GM12801 (cell line): ENCODE measurements around the gene FERD3L.

Experiments used
- CTCF ChIP-seq: IDR thresholded peaks from one replicate; pipeline ENCODE4 v1.5.1; 2011; ENCODE audit warnings: control low read depth; ENCODE audit not compliant: insufficient read length; ENCODE audit errors: extremely low read depth

The FERD3L gene

GRCh38 chr7:19101909-19102308 lies 43.3 kb downstream of the FERD3L start:
- no peak for TF ChIP-seq CTCF

GRCh38 chr7:19101472-19101871 lies 43.7 kb downstream of the FERD3L start:
- no peak for TF ChIP-seq CTCF

GRCh38 chr7:19099924-19100323 lies 45.3 kb downstream of the FERD3L start:
- TF ChIP-seq CTCF, result no peak

GRCh38 chr7:19099194-19099593 lies 46.0 kb downstream of the FERD3L start:
- TF ChIP-seq CTCF, result no peak

GRCh38 chr7:19098510-19098909 lies 46.7 kb downstream of the FERD3L start:
- no peak for TF ChIP-seq CTCF

- no peak for TF ChIP-seq CTCF
Observed at GRCh38 chr7:19097165-19098055, 47.8 kb downstream of the FERD3L start.

- TF ChIP-seq CTCF, result no peak
Observed at GRCh38 chr7:19095353-19095860, 49.8 kb downstream of the FERD3L start.
